ENCODE data around the gene CLPSL2. TPM values are rescaled to one million over a fixed set of nuclear protein-coding genes. Genes with fewer than 3 reads are reported as not detected.

The CLPSL2 gene
- total and polyA plus RNA-seq, 12 donors = not detected

- TF ChIP-seq CTCF (IDR thresholded peaks at IDR 0.05) (no peak), POLR2A (IDR thresholded peaks at IDR 0.05) (no peak)
- Histone ChIP-seq H3K4me3 (no peak overlapping the region), H3K27me3 (no peaks in the 10 kb centered on the region), H3K4me1 (replicated peaks in 1 of 2) (no peaks in the 10 kb centered on the region), H3K36me3 (replicated peaks in 1 of 2) (no peaks in the 10 kb centered on the region), H3K9me3 (replicated peaks in 1 of 3) (no peaks in the 10 kb centered on the region), H3K27ac (no peak overlapping the region)
- no peak for DNase-seq
- 74 to 80% (median 79%) methylated on average over 5 of the region's 5 CpGs for WGBS, 4 donors
- intact Hi-C loops (cut with DNase I) = no loop called here
Measured at GRCh38 chr6:35809809-35810208, 33.4 kb downstream of the CLPSL2 start.

- Histone ChIP-seq H3K27me3 (no peaks in the 10 kb centered on the region), H3K4me1 (replicated peaks in 1 of 2) (no peaks in the 10 kb centered on the region), H3K36me3 (replicated peaks in 1 of 2) (no peaks in the 10 kb centered on the region), H3K27ac (no peak overlapping the region), H3K4me3 (no peak overlapping the region), H3K9me3 (replicated peaks in 1 of 3) (no peaks in the 10 kb centered on the region)
- intact Hi-C loops (cut with DNase I) = no loop called here
- TF ChIP-seq CTCF (IDR thresholded peaks at IDR 0.05) = no peak
- no peak for TF ChIP-seq POLR2A (IDR thresholded peaks at IDR 0.05)
- WGBS, 4 donors = 62 to 67% (median 64%) methylated on average over 11 to 14 of the region's 14 CpGs
- no peak for DNase-seq
Measured at GRCh38 chr6:35810971-35811698, 34.7 kb downstream of the CLPSL2 start.

- WGBS, 4 donors = 72 to 83% (median 76%) methylated on average over 1 to 6 of the region's 6 CpGs
Measured at GRCh38 chr6:35811699-35811995, 35.2 kb downstream of the CLPSL2 start.

DNA sequence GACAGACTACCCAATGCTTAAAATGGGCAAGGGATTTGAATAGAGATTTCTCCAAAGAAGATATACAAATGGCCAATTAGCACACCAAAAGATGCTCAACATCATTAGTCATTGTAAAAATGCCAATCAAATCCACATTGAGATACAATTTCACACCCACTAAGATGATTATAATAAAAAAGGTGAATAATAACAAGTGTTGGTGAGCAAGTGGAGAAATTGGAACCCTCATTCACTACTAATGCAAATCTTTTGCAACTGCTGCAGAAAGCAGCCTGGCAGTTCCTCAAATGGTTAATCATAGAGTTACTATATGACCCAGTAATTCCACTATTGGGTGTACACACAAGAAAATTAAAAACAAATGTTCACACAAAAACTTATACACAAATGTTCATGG, 41.1 kb downstream of the CLPSL2 start:
- intact Hi-C loops (cut with DNase I) = no loop called here
- no peak for DNase-seq
- no peak overlapping the region for H3K4me3 ChIP-seq

More at GRCh38 chr6:35811699-35811995, 35.2 kb downstream of the CLPSL2 start:
- intact Hi-C loops (cut with DNase I) = no loop called here
- Histone ChIP-seq H3K27ac (no peak overlapping the region), H3K27me3 (no peaks in the 10 kb centered on the region), H3K36me3 (replicated peaks in 1 of 2) (no peaks in the 10 kb centered on the region), H3K4me3 (no peak overlapping the region), H3K9me3 (replicated peaks in 1 of 3) (peaks cover 0 to 4% (median 0%) of the 10 kb centered on the region in 3 donors), H3K4me1 (replicated peaks in 1 of 2) (no peaks in the 10 kb centered on the region)
- TF ChIP-seq POLR2A (IDR thresholded peaks at IDR 0.05) = no peak
- no peak for TF ChIP-seq CTCF (IDR thresholded peaks at IDR 0.05)
- no peak for DNase-seq

More for the DNA sequence above, 41.1 kb downstream of the CLPSL2 start:
- Histone ChIP-seq H3K27ac (no peak overlapping the region), H3K4me1 (replicated peaks in 1 of 2) (no peaks in the 10 kb centered on the region), H3K27me3 (no peaks in the 10 kb centered on the region), H3K36me3 (replicated peaks in 1 of 2) (no peaks in the 10 kb centered on the region), H3K9me3 (replicated peaks in 1 of 3) (peaks cover 0 to 6% (median 0%) of the 10 kb centered on the region in 3 donors)
- TF ChIP-seq POLR2A (IDR thresholded peaks at IDR 0.05) = no peak
- TF ChIP-seq CTCF (IDR thresholded peaks at IDR 0.05) = no peak

Measured in adrenal gland (tissue), 12 donors.